Keratinocyte (primary cell): ENCODE measurements around the gene CYP19A1. TPM values are rescaled to one million over a fixed set of nuclear protein-coding genes. Genes with fewer than 3 reads are reported as not detected.

Experiments
- DNase-seq: peaks from one replicate; pipeline ENCODE4 v3.0.0-alpha.2; 2011; ENCODE audit warnings: low read depth, missing footprints, low spot score
- FAIRE-seq: peaks from 2 replicates; lab custom pipeline; 2011; peaks lifted over from hg19 to GRCh38; lab: Jason Lieb, UNC
- H2AFZ ChIP-seq: 2 replicates; pipeline ENCODE4 v1.6.0; 2012; ENCODE audit warnings: low read length, control low read depth, inconsistent platforms; ENCODE audit not compliant: control insufficient read depth
- H3K27ac ChIP-seq: 2 replicates; pipeline ENCODE4 v1.5.1; 2011; ENCODE audit warnings: low read length; ENCODE audit not compliant: control insufficient read depth, insufficient read depth
- H3K27me3 ChIP-seq: 3 replicates; pipeline ENCODE4 v1.6.0; 2011; ENCODE audit warnings: low read length; ENCODE audit not compliant: control insufficient read depth, insufficient read depth; ENCODE audit errors: extremely low read depth
- H3K36me3 ChIP-seq, 2 experiments: 2 replicates in 1 of 2; 3 replicates in 1 of 2; pipeline ENCODE4 v1.5.1; 2011; ENCODE audit warnings: low read length in 2 of 2, mild to moderate bottlenecking in 1 of 2; ENCODE audit not compliant: control insufficient read depth in 2 of 2, insufficient read depth in 2 of 2; ENCODE audit errors: extremely low read depth in 1 of 2
- H3K4me1 ChIP-seq: 3 replicates; pipeline ENCODE4 v1.5.1; 2011; ENCODE audit warnings: low read length; ENCODE audit not compliant: control insufficient read depth, insufficient read depth; ENCODE audit errors: extremely low read depth
- H3K4me2 ChIP-seq: 3 replicates; pipeline ENCODE4 v1.6.0; 2011; ENCODE audit warnings: low read depth, low read length; ENCODE audit not compliant: control insufficient read depth, insufficient read depth; ENCODE audit errors: extremely low read depth
- H3K4me3 ChIP-seq, 3 experiments: fragments of 200-600 bp in 1 of 3; sonication (generic) in 1 of 3; 2 replicates in 2 of 3; 3 replicates in 1 of 3; pipeline ENCODE4 v1.5.1; 2011 to 2016; ENCODE audit warnings: low read length in 3 of 3, mild to moderate bottlenecking in 3 of 3, control low read depth in 2 of 3, inconsistent platforms in 1 of 3, low read depth in 1 of 3, mixed read lengths in 1 of 3, mixed run types in 1 of 3, moderate library complexity in 1 of 3; ENCODE audit not compliant: control insufficient read depth in 2 of 3, insufficient read depth in 2 of 3; ENCODE audit errors: extremely low read depth in 1 of 3
- H3K79me2 ChIP-seq: 2 replicates; pipeline ENCODE4 v1.6.0; 2012; ENCODE audit warnings: low read length; ENCODE audit not compliant: control insufficient read depth, insufficient read depth
- H3K9ac ChIP-seq: 3 replicates; pipeline ENCODE4 v1.6.0; 2011; ENCODE audit warnings: low read length; ENCODE audit not compliant: control insufficient read depth, insufficient read depth; ENCODE audit errors: extremely low read depth
- H3K9me1 ChIP-seq: 3 replicates; pipeline ENCODE4 v1.6.0; 2011; ENCODE audit warnings: low read length; ENCODE audit not compliant: control insufficient read depth, insufficient read depth; ENCODE audit errors: extremely low read depth
- H3K9me3 ChIP-seq: 2 replicates; pipeline ENCODE4 v1.5.1; 2012; ENCODE audit warnings: low read depth, low read length; ENCODE audit not compliant: control insufficient read depth
- H4K20me1 ChIP-seq: 3 replicates; pipeline ENCODE4 v1.6.0; 2011; ENCODE audit warnings: low read length; ENCODE audit not compliant: control insufficient read depth, insufficient read depth; ENCODE audit errors: extremely low read depth
- CTCF ChIP-seq, 3 experiments: IDR thresholded peaks in 1 of 3; conservative IDR thresholded peaks in 1 of 3; optimal IDR thresholded peaks in 1 of 3; 2 replicates in 2 of 3; 3 replicates in 1 of 3; pipeline versions ENCODE3 to v1.5.1; 2011; ENCODE audit warnings: low read length in 3 of 3, mild to moderate bottlenecking in 3 of 3, moderate library complexity in 2 of 3, control low read depth in 1 of 3, inconsistent platforms in 1 of 3; ENCODE audit not compliant: insufficient read depth in 2 of 3; ENCODE audit errors: extremely low read depth in 1 of 3
- EZH2 ChIP-seq: IDR thresholded peaks from one replicate; pipeline ENCODE4 v1.6.1; 2012; ENCODE audit warnings: inconsistent platforms, mild to moderate bottlenecking, low read length, moderate library complexity
- dilution Hi-C: fragments of 300-500 bp; cut with MboI; formaldehyde crosslinking; loops from one replicate; pipeline ENCODE4 v1.7.0; 2020; ENCODE audit warnings: low sequenced_read_pairs; ENCODE audit not compliant: extremely low pct_ligation_motif_present
- polyA plus RNA-seq, 5 experiments: library from polyadenylated mRNA; depleted of rRNA in 3 of 5; stranded (reverse) in 3 of 5; stranded (forward) in 1 of 5; unstranded in 1 of 5; fragments of >200 nt; gene quantifications; 1 replicate in 1 of 5; 2 replicates in 3 of 5; 3 replicates in 1 of 5; pipeline versions ENCODE4 v1.2.1 to v1.2.3, GENCODE V29; 2011 to 2012; ENCODE audit warnings: missing spikeins in 2 of 5, low read depth in 1 of 5, low replicate concordance in 1 of 5

CYP19A1 gene
- polyA plus RNA-seq, 1 donor (not counting 4 experiments of a cell fraction or from before 2014, with no cell fraction given), result not detected

- H3K9ac ChIP-seq, result no peak overlapping the region
- H3K36me3 ChIP-seq, result no peaks in the 10 kb centered on the region
- no peak overlapping the region for H2AFZ ChIP-seq
- H3K9me1 ChIP-seq, result no peaks in the 10 kb centered on the region
- dilution Hi-C loops, result no loop called here
- no peak for FAIRE-seq
- H3K4me1 ChIP-seq, result no peaks in the 10 kb centered on the region
- no peaks in the 10 kb centered on the region for H3K9me3 ChIP-seq
- H3K4me2 ChIP-seq, result no peak overlapping the region
- no peak for DNase-seq
- H3K79me2 ChIP-seq, result no peaks in the 10 kb centered on the region
- peaks cover 2% of the 10 kb centered on the region for H3K27me3 ChIP-seq
- no peak overlapping the region for H3K4me3 ChIP-seq
- TF ChIP-seq CTCF (optimal IDR thresholded peaks at IDR 0.05 in 1 of 3, IDR thresholded peaks at IDR 0.05 in 1 of 3, conservative IDR thresholded peaks at IDR 0.05 in 1 of 3; ENCODE audit: extremely low read depth in 1 of 3, insufficient read depth in 2 of 3, low read length in 3 of 3), result no peak
- no peak for TF ChIP-seq EZH2
- no peak overlapping the region for H3K27ac ChIP-seq
- H4K20me1 ChIP-seq, result no peaks in the 10 kb centered on the region
These were observed 3.3 kb downstream of the CYP19A1 start for GRCh38 chr15:51335087-51335486.

GRCh38 chr15:51334011-51334451 lies 4.4 kb downstream of the CYP19A1 start:
- H3K27me3 ChIP-seq, result no peaks in the 10 kb centered on the region
- no peaks in the 10 kb centered on the region for H3K9me3 ChIP-seq
- no peaks in the 10 kb centered on the region for H3K79me2 ChIP-seq
- no peak overlapping the region for H3K4me2 ChIP-seq
- dilution Hi-C loops, result no loop called here
- no peaks in the 10 kb centered on the region for H3K36me3 ChIP-seq
- TF ChIP-seq CTCF (optimal IDR thresholded peaks at IDR 0.05 in 1 of 3, IDR thresholded peaks at IDR 0.05 in 1 of 3, conservative IDR thresholded peaks at IDR 0.05 in 1 of 3; ENCODE audit: extremely low read depth in 1 of 3, insufficient read depth in 2 of 3, low read length in 3 of 3), result no peak
- no peak for TF ChIP-seq EZH2
- no peak overlapping the region for H3K9ac ChIP-seq
- H3K4me3 ChIP-seq, result no peak overlapping the region
- H2AFZ ChIP-seq, result no peak overlapping the region
- H4K20me1 ChIP-seq, result no peaks in the 10 kb centered on the region
- DNase-seq, result no peak
- H3K9me1 ChIP-seq, result no peaks in the 10 kb centered on the region
- no peaks in the 10 kb centered on the region for H3K4me1 ChIP-seq
- FAIRE-seq, result no peak
- no peak overlapping the region for H3K27ac ChIP-seq
